GM12864 (cell line): Measurements from ENCODE around the gene RASGRP4.
"Not testable (repeated sequence)": the region's sequence is repeated elsewhere in the genome, so short reads cannot be mapped to it uniquely, and the experiment has no call there.

ENCODE experiments used
- DNase-seq: peaks from one replicate; pipeline ENCODE4 v3.0.0-alpha.2; 2011; ENCODE audit warnings: low read depth
- H3K4me3 ChIP-seq: 2 replicates; pipeline ENCODE4 v1.5.1; 2011; ENCODE audit warnings: mild to moderate bottlenecking, low read depth, low read length, control low read depth
- TF ChIP-seq, protein P1 (sequence below): IDR thresholded peaks from 2 replicates; pipeline ENCODE4 v1.5.1; 2011; ENCODE audit warnings: low read depth, mild to moderate bottlenecking, moderate library complexity, low read length, control low read depth, inconsistent platforms; ENCODE audit errors: missing control alignments

The RASGRP4 gene

DNA sequence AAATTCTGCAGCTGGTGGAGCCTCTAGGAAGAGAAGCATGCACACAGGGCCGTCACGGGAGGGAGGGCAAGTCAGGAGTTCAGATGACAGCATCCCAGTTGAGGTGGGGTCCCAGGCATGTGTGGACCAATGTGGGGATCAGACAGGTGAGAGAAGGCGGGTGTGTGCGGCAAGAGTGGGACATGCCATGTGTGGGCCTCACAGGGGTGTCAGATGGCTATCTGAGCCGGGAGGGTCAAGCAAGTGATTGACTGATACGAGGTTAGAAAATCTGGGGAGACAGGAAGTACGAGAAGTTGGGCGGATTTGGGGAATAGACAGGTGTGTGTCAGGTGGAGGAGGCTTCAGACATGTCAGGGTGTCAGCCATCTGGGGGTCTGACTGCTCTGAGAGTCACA is 8.9 kb downstream of the RASGRP4 start:
- no peak overlapping the region for H3K4me3 ChIP-seq
- TF ChIP-seq, protein P1, sequence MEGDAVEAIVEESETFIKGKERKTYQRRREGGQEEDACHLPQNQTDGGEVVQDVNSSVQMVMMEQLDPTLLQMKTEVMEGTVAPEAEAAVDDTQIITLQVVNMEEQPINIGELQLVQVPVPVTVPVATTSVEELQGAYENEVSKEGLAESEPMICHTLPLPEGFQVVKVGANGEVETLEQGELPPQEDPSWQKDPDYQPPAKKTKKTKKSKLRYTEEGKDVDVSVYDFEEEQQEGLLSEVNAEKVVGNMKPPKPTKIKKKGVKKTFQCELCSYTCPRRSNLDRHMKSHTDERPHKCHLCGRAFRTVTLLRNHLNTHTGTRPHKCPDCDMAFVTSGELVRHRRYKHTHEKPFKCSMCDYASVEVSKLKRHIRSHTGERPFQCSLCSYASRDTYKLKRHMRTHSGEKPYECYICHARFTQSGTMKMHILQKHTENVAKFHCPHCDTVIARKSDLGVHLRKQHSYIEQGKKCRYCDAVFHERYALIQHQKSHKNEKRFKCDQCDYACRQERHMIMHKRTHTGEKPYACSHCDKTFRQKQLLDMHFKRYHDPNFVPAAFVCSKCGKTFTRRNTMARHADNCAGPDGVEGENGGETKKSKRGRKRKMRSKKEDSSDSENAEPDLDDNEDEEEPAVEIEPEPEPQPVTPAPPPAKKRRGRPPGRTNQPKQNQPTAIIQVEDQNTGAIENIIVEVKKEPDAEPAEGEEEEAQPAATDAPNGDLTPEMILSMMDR, result no peak

GRCh38 chr19:38413416-38413815 is 12.6 kb downstream of the RASGRP4 start:
- DNase-seq, result no peak
- TF ChIP-seq, protein P1, result no peak
- H3K4me3 ChIP-seq, result no peak overlapping the region

More for the DNA sequence above, 8.9 kb downstream of the RASGRP4 start:
- DNase-seq, result no peak

DNA sequence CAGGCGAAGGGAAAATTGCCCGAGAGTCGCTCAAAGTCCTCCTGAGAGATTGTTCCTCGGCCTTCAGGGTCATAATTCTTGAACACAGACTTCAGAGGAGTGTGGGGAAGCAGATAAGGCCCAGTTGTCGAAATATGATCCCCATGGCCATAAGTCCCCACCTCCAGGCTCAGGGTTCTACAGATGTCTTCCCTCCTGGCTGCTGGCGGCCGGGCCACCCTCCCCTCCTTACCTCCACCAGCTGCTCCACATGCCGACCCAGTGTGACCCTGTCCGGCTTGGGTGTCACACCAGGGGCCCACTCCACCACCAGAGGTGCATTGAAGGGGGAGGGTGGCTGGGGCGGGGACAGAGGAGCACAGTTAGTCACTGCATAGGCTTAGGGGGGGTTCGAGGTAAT is 13.1 kb downstream of the RASGRP4 start:
- no peak for DNase-seq
- H3K4me3 ChIP-seq, result no peak overlapping the region
- TF ChIP-seq, protein P1, result no peak

GRCh38 chr19:38412491-38412890 is 13.5 kb downstream of the RASGRP4 start:
- DNase-seq, result no peak
- TF ChIP-seq, protein P1, result no peak
- H3K4me3 ChIP-seq, result no peak overlapping the region

GRCh38 chr19:38411898-38412297 is 14.1 kb downstream of the RASGRP4 start:
- DNase-seq, H3K4me3 ChIP-seq: not testable (repeated sequence)

GRCh38 chr19:38411041-38411712 is 14.8 kb downstream of the RASGRP4 start:
- H3K4me3 ChIP-seq, result no peak overlapping the region
- TF ChIP-seq, protein P1, result no peak
- no peak for DNase-seq

GRCh38 chr19:38410407-38410806 is 15.6 kb downstream of the RASGRP4 start:
- DNase-seq, H3K4me3 ChIP-seq: not testable (repeated sequence)

GRCh38 chr19:38409631-38410133 is 16.3 kb downstream of the RASGRP4 start:
- no peak for DNase-seq
- H3K4me3 ChIP-seq, result no peak overlapping the region
- TF ChIP-seq, protein P1, result no peak
